HT-29 (cell line): ENCODE data around the gene COL18A1. TPM values are rescaled to one million over a fixed set of nuclear protein-coding genes. Genes with fewer than 3 reads are reported as not detected.
A peak's percentile ranks its signal among the peaks of the same experiment; 100 is the strongest.
"Not testable (repeated sequence)": the region's sequence is repeated elsewhere in the genome, so short reads cannot be mapped to it uniquely, and the experiment has no call there.

ENCODE experiments used
- DNase-seq: peaks from one replicate; pipeline ENCODE4 v3.0.0-alpha.2; 2015; ENCODE audit warnings: low spot score
- total RNA-seq: library from RNA; depleted of rRNA; stranded (reverse); fragments of >200 nt; shearing (Covaris generic); gene quantifications from 2 replicates; pipeline ENCODE4 v1.2.3, GENCODE V29; 2014

The COL18A1 gene
- total RNA-seq, 1 experiment from 2014 or later: 27.7 TPM

- no peak for DNase-seq
These were observed 35.9 kb downstream of the COL18A1 start for GRCh38 chr21:45440736-45441350.

- DNase-seq: no peak
These were observed 36.7 kb downstream of the COL18A1 start for GRCh38 chr21:45441431-45442255.

- DNase-seq: no peak
These were observed 37.3 kb downstream of the COL18A1 start for GRCh38 chr21:45442276-45442675.

- not testable (repeated sequence) for DNase-seq
These were observed 38.0 kb downstream of the COL18A1 start for GRCh38 chr21:45442686-45443594.

GRCh38 chr21:45443595-45444181, 38.7 kb downstream of the COL18A1 start:
- DNase-seq: peak; percentile 42

- DNase-seq: no peak
These were observed 39.4 kb downstream of the COL18A1 start for GRCh38 chr21:45444385-45444784.

GRCh38 chr21:45445369-45445768, 40.4 kb downstream of the COL18A1 start:
- DNase-seq: no peak

GRCh38 chr21:45447821-45448220, 42.9 kb downstream of the COL18A1 start:
- DNase-seq: no peak

GRCh38 chr21:45448283-45448809, 43.4 kb downstream of the COL18A1 start:
- no peak for DNase-seq

- peak; percentile 25 for DNase-seq
These were observed 44.1 kb downstream of the COL18A1 start for GRCh38 chr21:45448810-45449657.

GRCh38 chr21:45449658-45450422, 44.9 kb downstream of the COL18A1 start:
- no peak for DNase-seq

- DNase-seq: no peak
These were observed 45.6 kb downstream of the COL18A1 start for GRCh38 chr21:45450423-45451090.

GRCh38 chr21:45451091-45451740, 46.3 kb downstream of the COL18A1 start:
- no peak for DNase-seq

GRCh38 chr21:45451771-45452182, 46.8 kb downstream of the COL18A1 start:
- no peak for DNase-seq

- no peak for DNase-seq
These were observed 47.8 kb downstream of the COL18A1 start for GRCh38 chr21:45452696-45453307.

- no peak for DNase-seq
These were observed 48.5 kb downstream of the COL18A1 start for GRCh38 chr21:45453308-45453950.
